GM12891 (cell line): ENCODE data around the gene B4GALT5.

Experiments used
- DNase-seq: peaks from one replicate; pipeline ENCODE4 v3.0.0; 2011; ENCODE audit warnings: low spot score; ENCODE audit not compliant: insufficient read length
- FAIRE-seq: peaks from 2 replicates; lab custom pipeline; 2011; peaks lifted over from hg19 to GRCh38; lab: Jason Lieb, UNC
- PAX5 ChIP-seq: IDR thresholded peaks from 2 replicates; pipeline ENCODE4 v1.6.1; 2011; ENCODE audit warnings: low read length, moderate library complexity, mild to moderate bottlenecking; ENCODE audit not compliant: insufficient read depth, severe bottlenecking
- POLR2A ChIP-seq: IDR thresholded peaks from 2 replicates; pipeline ENCODE4 v1.6.1; 2011; ENCODE audit warnings: low read depth, low read length, control low read depth
- POLR2AphosphoS5 ChIP-seq: IDR thresholded peaks from 2 replicates; pipeline ENCODE4 v1.6.1; 2011; ENCODE audit warnings: low read depth, low read length, control low read depth
- POU2F2 ChIP-seq: IDR thresholded peaks from 2 replicates; pipeline ENCODE4 v1.6.1; 2011; ENCODE audit warnings: low read depth, mild to moderate bottlenecking, control low read depth, low read length, moderate library complexity
- SPI1 ChIP-seq: IDR thresholded peaks from 2 replicates; pipeline ENCODE4 v1.6.1; 2011; ENCODE audit warnings: low read depth, low read length, control low read depth
- TAF1 ChIP-seq: IDR thresholded peaks from 2 replicates; pipeline ENCODE4 v1.6.1; 2011; ENCODE audit warnings: low read depth, low read length, control low read depth

B4GALT5 gene

GRCh38 chr20:49752201-49752903 lies 38.7 kb upstream of the B4GALT5 start:
- no peak for FAIRE-seq
- TF ChIP-seq TAF1: no peak
- no peak for TF ChIP-seq SPI1
- no peak for TF ChIP-seq POU2F2
- no peak for TF ChIP-seq PAX5
- no peak for TF ChIP-seq POLR2AphosphoS5
- no peak for TF ChIP-seq POLR2A
- no peak for DNase-seq

GRCh38 chr20:49751397-49751736 lies 37.7 kb upstream of the B4GALT5 start:
- FAIRE-seq: no peak
- TF ChIP-seq POLR2A (no peak), PAX5 (no peak), POU2F2 (no peak), SPI1 (no peak), TAF1 (no peak)
- no peak for DNase-seq

GRCh38 chr20:49750611-49751396 lies 37.1 kb upstream of the B4GALT5 start:
- DNase-seq: peak; percentile 37
- peak; percentile 90 for FAIRE-seq
- TF ChIP-seq PAX5 (peak; percentile 22), SPI1 (peak; percentile 12; the same call in 1 of the 2 replicates), POLR2AphosphoS5 (no peak), POLR2A (no peak)

- FAIRE-seq: no peak
- no peak for DNase-seq
- TF ChIP-seq PAX5 (no peak), TAF1 (no peak), POU2F2 (no peak), SPI1 (no peak), POLR2A (no peak), POLR2AphosphoS5 (no peak)
These were observed 35.9 kb upstream of the B4GALT5 start for GRCh38 chr20:49749625-49750024.

- no peak for TF ChIP-seq POU2F2
- TF ChIP-seq PAX5: no peak
- no peak for TF ChIP-seq TAF1
- no peak for TF ChIP-seq POLR2AphosphoS5
- no peak for TF ChIP-seq POLR2A
- TF ChIP-seq SPI1: no peak
- DNase-seq: no peak
- no peak for FAIRE-seq
These were observed 34.8 kb upstream of the B4GALT5 start for GRCh38 chr20:49748525-49748838.

GRCh38 chr20:49747707-49748524 lies 34.2 kb upstream of the B4GALT5 start:
- TF ChIP-seq POLR2AphosphoS5 (no peak), PAX5 (no peak), TAF1 (no peak), POLR2A (no peak), SPI1 (no peak), POU2F2 (no peak)
- FAIRE-seq (no peak), DNase-seq (no peak)

GRCh38 chr20:49742948-49743347 lies 29.3 kb upstream of the B4GALT5 start:
- TF ChIP-seq POU2F2 (no peak), PAX5 (no peak), POLR2AphosphoS5 (no peak), POLR2A (no peak), TAF1 (no peak), SPI1 (no peak)
- FAIRE-seq (no peak), DNase-seq (no peak)

GRCh38 chr20:49741977-49742376 lies 28.3 kb upstream of the B4GALT5 start:
- DNase-seq: no peak
- FAIRE-seq: no peak
- TF ChIP-seq POU2F2 (no peak), POLR2A (no peak), TAF1 (no peak), PAX5 (no peak)

- no peak for FAIRE-seq
- DNase-seq: no peak
- TF ChIP-seq POU2F2: no peak
- TF ChIP-seq POLR2A: no peak
- no peak for TF ChIP-seq TAF1
- no peak for TF ChIP-seq POLR2AphosphoS5
- TF ChIP-seq SPI1: no peak
- TF ChIP-seq PAX5: no peak
These were observed 27.1 kb upstream of the B4GALT5 start for GRCh38 chr20:49740807-49741206.

- no peak for FAIRE-seq
- TF ChIP-seq POLR2A (no peak), TAF1 (no peak), SPI1 (no peak), POU2F2 (no peak), PAX5 (no peak), POLR2AphosphoS5 (no peak)
- DNase-seq: no peak
These were observed 25.4 kb upstream of the B4GALT5 start for GRCh38 chr20:49739042-49739441.
